Ramos (cell line): ENCODE measurements around the gene RC3H1.
"Not testable (repeated sequence)": the region's sequence is repeated elsewhere in the genome, so short reads cannot be mapped to it uniquely, and the experiment has no call there.

Experiments
- in situ Hi-C: fragments of 300-500 bp; cut with MboI; formaldehyde crosslinking; loops from one replicate; pipeline ENCODE4 v1.14.3; 2022; ENCODE audit warnings: low sequenced_read_pairs; ENCODE audit not compliant: unreplicated experiment

Gene RC3H1

GRCh38 chr1:174022080-174022975 lies at the start of gene RC3H1:
Gene RC3H1, minus strand, starts transcription at chr1:174022357. Its CDS starts 29,372 bp downstream, at chr1:173992985.
- in situ Hi-C loops, result no loop called here

- in situ Hi-C loops, result no loop called here
These were observed 48.5 kb upstream of the RC3H1 start for GRCh38 chr1:174070614-174071013.

- in situ Hi-C loops, result no loop called here
These were observed 45.8 kb upstream of the RC3H1 start for GRCh38 chr1:174068000-174068399.

GRCh38 chr1:174060090-174060489 lies 37.9 kb upstream of the RC3H1 start:
- in situ Hi-C loops, result no loop called here

GRCh38 chr1:174058624-174059023 lies 36.5 kb upstream of the RC3H1 start:
- in situ Hi-C loops, result no loop called here

GRCh38 chr1:174056609-174057008 lies 34.5 kb upstream of the RC3H1 start:
- in situ Hi-C loops, result not testable (repeated sequence)

GRCh38 chr1:174055797-174056196 lies 33.6 kb upstream of the RC3H1 start:
- in situ Hi-C loops, result not testable (repeated sequence)

- in situ Hi-C loops, result no loop called here
These were observed 31.7 kb upstream of the RC3H1 start for GRCh38 chr1:174053826-174054225.

- in situ Hi-C loops, result no loop called here
These were observed 30.5 kb upstream of the RC3H1 start for GRCh38 chr1:174052621-174053020.

- in situ Hi-C loops, result no loop called here
These were observed 29.8 kb upstream of the RC3H1 start for GRCh38 chr1:174051956-174052355.

- in situ Hi-C loops, result no loop called here
These were observed 27.4 kb upstream of the RC3H1 start for GRCh38 chr1:174049514-174049913.

GRCh38 chr1:174044418-174045222 lies 22.5 kb upstream of the RC3H1 start:
- in situ Hi-C loops, result no loop called here

GRCh38 chr1:174042509-174042908 lies 20.4 kb upstream of the RC3H1 start:
- in situ Hi-C loops, result not testable (repeated sequence)

- in situ Hi-C loops, result no loop called here
These were observed 19.2 kb upstream of the RC3H1 start for GRCh38 chr1:174041369-174041768.

- in situ Hi-C loops, result no loop called here
These were observed 18.2 kb upstream of the RC3H1 start for GRCh38 chr1:174040387-174040786.

- in situ Hi-C loops, result no loop called here
These were observed 16.9 kb upstream of the RC3H1 start for GRCh38 chr1:174039027-174039426.

GRCh38 chr1:174036798-174037197 lies 14.6 kb upstream of the RC3H1 start:
- in situ Hi-C loops, result no loop called here

GRCh38 chr1:174036204-174036603 lies 14.0 kb upstream of the RC3H1 start:
- in situ Hi-C loops, result no loop called here

GRCh38 chr1:174032671-174033222 lies 10.6 kb upstream of the RC3H1 start:
- in situ Hi-C loops, result no loop called here

GRCh38 chr1:174031099-174031498 lies 8.9 kb upstream of the RC3H1 start:
- in situ Hi-C loops, result no loop called here

- in situ Hi-C loops, result no loop called here
These were observed 6.3 kb upstream of the RC3H1 start for GRCh38 chr1:174028495-174028894.
